GM12874 (cell line): ENCODE data around the gene GNAQ.

ENCODE experiments used
- TF ChIP-seq, protein P1 (sequence below): IDR thresholded peaks from 2 replicates; pipeline ENCODE4 v1.5.1; 2011; ENCODE audit warnings: low read depth, mild to moderate bottlenecking, control low read depth, low read length, moderate library complexity; ENCODE audit not compliant: insufficient read depth

GNAQ gene

DNA sequence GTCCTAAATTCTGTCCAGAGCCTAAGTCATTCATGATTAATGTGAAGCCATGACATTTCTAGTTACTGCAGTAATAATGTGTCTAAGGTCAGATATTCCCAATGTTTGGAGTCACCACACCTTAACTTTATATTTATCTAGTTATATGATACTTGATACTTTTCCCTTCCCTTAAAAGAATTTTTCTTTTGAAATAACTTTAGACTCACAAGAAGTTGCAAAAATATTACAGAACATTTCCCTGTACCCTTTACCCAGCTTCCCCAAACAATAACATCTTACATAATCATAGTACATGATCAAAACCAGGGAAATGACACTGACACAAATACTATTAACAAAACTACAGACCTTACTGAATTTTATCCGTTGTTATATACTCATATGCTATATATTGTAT is 233.5 kb downstream of the GNAQ start:
- TF ChIP-seq, protein P1, sequence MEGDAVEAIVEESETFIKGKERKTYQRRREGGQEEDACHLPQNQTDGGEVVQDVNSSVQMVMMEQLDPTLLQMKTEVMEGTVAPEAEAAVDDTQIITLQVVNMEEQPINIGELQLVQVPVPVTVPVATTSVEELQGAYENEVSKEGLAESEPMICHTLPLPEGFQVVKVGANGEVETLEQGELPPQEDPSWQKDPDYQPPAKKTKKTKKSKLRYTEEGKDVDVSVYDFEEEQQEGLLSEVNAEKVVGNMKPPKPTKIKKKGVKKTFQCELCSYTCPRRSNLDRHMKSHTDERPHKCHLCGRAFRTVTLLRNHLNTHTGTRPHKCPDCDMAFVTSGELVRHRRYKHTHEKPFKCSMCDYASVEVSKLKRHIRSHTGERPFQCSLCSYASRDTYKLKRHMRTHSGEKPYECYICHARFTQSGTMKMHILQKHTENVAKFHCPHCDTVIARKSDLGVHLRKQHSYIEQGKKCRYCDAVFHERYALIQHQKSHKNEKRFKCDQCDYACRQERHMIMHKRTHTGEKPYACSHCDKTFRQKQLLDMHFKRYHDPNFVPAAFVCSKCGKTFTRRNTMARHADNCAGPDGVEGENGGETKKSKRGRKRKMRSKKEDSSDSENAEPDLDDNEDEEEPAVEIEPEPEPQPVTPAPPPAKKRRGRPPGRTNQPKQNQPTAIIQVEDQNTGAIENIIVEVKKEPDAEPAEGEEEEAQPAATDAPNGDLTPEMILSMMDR = no peak

DNA sequence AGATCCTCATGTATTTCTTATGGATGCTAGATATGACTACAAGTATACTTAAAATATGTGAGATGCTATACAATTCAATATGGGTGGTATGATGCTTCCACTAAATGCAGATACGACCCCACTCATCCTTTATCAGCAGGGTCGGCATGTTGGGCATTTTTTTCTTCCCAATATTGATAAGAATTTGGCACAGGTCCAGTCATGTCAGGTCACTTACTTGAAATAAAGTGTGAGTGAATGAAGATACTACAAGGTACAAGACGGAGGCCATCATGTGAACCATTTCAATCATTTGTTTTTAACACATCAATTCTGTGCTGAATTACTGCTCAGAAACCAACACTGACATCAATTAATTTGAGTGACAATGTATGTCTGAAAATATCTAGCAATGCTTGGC is 236.6 kb downstream of the GNAQ start:
- TF ChIP-seq, protein P1 = no peak

DNA sequence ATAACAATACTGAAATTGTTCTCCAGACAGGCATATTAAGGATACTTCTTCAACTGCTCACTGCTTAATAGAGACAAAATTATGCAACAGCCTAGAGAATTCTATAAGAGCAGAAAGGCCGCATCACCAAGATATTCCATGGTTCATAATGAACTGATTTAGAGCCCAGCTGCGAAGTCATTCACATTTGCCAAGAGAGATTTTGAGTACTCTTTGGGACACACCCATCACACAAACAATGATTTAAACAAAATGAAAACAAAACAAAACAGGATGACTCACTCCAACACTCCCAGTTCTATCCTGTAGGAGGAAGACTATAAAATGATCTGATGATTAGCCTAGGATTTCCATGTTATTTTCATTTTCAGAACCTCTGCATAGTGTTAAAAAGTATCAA is 237.8 kb downstream of the GNAQ start:
- TF ChIP-seq, protein P1 = no peak

DNA sequence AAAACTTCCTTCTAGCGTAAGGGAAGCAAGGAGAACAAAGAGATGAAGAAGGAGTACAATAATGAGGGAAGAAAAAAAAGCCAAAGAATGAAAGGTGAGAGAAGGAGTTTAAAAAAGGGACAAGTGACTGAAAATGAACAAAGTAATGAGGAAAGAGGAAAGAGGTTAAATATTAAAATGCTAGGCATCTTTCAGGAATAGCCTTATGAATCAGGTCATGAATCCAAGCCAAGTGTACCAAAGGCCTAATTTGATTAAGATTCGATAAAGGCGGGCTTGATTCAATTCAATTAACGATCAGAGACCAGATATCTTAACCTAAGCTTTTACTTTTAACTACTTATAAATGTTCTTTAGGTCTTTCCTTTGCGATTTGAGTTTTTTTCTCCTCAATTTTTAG is 241.7 kb downstream of the GNAQ start:
- TF ChIP-seq, protein P1 = no peak

DNA sequence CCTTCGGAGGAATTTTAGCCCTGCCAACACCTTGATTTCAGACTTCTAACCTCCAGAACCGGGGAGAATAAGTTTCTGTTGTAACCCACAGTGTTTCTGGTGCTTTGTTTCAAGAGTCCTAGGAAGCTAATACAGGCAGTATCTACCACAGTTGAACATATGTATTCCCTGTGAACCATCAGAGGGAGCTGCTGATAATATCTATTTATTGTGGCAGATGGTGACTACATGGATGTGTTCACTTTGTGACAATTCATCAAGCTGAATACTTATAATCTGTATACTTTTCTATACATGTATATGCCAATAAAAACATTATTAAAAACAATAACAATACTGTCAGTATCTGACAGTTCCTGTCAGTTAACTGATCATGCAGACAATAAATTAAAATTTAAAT is 246.3 kb downstream of the GNAQ start:
- TF ChIP-seq, protein P1 = no peak

DNA sequence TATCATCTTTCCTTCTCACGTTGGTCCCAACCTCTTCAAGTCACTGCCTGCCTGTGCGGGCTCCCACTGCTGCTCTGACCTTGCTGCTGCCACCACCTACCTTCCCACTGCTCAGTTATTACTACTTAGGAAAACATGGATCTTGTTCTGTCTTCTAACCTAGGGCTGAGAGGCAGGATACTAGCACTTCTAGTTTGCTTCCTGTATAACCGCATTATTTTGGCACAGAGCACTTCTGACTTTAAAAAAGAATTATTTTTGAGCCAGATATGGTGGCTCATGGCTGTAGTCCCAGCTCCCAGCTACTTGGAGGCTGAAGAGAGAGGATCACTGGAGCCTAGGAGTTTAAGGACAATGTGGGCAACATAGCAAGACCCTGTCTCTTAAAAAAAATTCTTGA is 248.1 kb downstream of the GNAQ start:
- TF ChIP-seq, protein P1 = no peak

DNA sequence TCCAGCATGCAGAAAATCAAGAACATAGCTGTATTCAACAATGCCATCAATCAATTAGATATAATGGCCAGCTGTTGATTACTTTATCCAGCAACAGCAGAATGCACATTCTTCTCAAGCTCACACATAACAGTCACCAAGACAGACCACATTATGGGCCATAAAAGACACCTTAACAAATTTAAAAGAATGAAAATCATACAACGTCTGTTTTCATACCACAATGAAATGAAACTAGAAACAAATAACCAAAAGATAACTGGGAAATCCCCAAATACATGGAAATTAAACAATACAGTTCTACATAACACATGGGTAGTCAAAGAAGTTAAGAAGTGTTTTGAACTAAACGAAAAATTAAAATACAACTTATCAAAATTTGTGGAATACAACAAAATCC is 252.6 kb downstream of the GNAQ start:
- TF ChIP-seq, protein P1 = no peak

DNA sequence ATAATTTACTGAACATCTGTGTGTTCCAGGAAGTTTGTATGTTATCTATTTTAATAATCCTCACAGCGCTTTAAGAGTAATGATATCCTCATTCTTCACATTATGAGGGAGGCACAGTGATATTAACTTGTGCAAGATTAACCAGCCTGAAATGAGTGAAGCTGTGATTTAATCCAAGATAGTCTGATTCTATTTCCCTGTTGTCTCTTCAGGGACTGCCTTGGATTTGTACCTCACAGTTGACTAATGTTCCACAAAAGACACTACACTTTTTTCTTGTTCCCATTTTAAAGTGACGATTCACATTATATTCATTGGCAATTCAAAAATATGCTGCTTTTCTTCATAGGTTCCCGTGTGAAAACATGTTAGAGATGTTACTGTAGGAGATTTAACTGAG is 258.2 kb downstream of the GNAQ start:
- TF ChIP-seq, protein P1 = no peak
